Liver (tissue), 3 donors: ENCODE results near the gene NCF4.

Experiments used
- EGR1 ChIP-seq, 2 donors: IDR thresholded peaks; 2 replicates each; pipeline ENCODE4 v1.6.1; 2016 to 2018; ENCODE audit warnings: antibody characterized with exemption in 2 of 2, low read depth in 2 of 2
- FOXA2 ChIP-seq: IDR thresholded peaks from 2 replicates; pipeline ENCODE4 v1.6.1; 2016; ENCODE audit warnings: antibody characterized with exemption
- GABPA ChIP-seq, 2 donors: IDR thresholded peaks in 1 of 2; conservative IDR thresholded peaks in 1 of 2; 2 replicates each; pipeline ENCODE4 v1.6.1; 2016; ENCODE audit warnings: antibody characterized with exemption in 2 of 2, mild to moderate bottlenecking in 1 of 2, moderate library complexity in 1 of 2
- HNF4A ChIP-seq, 2 donors: conservative IDR thresholded peaks; 2 replicates each; pipeline ENCODE4 v1.6.1; 2016; ENCODE audit warnings: antibody characterized with exemption in 2 of 2, mild to moderate bottlenecking in 2 of 2
- JUND ChIP-seq, 2 donors: IDR thresholded peaks; 2 replicates each; pipeline ENCODE4 v1.6.1; 2016; ENCODE audit warnings: antibody characterized with exemption in 2 of 2
- SP1 ChIP-seq: IDR thresholded peaks from 2 replicates; pipeline ENCODE4 v1.6.1; 2018; ENCODE audit warnings: antibody characterized with exemption, mild to moderate bottlenecking
- TAF1 ChIP-seq: conservative IDR thresholded peaks from 2 replicates; pipeline ENCODE4 v1.6.1; 2016; ENCODE audit warnings: antibody characterized with exemption, mild to moderate bottlenecking
- TF ChIP-seq, protein P1 (sequence below): fragments of 150-350 bp; IDR thresholded peaks from 2 replicates; pipeline ENCODE4 v1.5.1; 2017; ENCODE audit warnings: improper control_type of control experiment, low read depth, low read length; ENCODE audit not compliant: missing input control
- TF ChIP-seq, protein P2 (sequence below): IDR thresholded peaks from 2 replicates; pipeline ENCODE4 v1.6.1; 2016; ENCODE audit warnings: antibody characterized with exemption
- TF ChIP-seq, protein P3 (sequence below): IDR thresholded peaks from 2 replicates; pipeline ENCODE4 v1.6.1; 2016; ENCODE audit warnings: antibody characterized with exemption
- TF ChIP-seq, protein P4 (sequence below): IDR thresholded peaks from 2 replicates; pipeline ENCODE4 v1.6.1; 2016; ENCODE audit warnings: antibody characterized with exemption, mild to moderate bottlenecking
- donor health status: healthy.
- donor health status: healthy.

DNA sequence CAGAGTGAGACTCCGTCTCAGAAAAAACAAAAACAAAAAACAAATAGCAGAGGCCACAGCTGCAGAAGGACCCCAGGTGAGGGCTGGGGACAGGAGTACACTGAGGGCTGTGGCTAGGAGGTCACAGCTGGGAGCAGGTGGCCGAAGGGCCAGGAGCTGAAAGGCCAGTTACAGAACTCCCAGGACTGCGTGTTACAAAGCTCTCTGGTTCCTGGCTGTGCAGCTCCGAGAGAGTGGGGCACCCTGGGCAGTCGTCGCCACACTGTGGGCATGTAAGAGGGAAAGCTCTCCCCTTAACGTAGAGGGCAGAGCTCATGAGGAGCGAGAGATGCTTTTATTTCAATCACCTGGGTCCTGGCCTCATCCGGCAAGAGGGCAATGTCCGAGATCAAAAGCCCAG lies 10.1 kb upstream of the NCF4 start:
- TF ChIP-seq, protein P1, sequence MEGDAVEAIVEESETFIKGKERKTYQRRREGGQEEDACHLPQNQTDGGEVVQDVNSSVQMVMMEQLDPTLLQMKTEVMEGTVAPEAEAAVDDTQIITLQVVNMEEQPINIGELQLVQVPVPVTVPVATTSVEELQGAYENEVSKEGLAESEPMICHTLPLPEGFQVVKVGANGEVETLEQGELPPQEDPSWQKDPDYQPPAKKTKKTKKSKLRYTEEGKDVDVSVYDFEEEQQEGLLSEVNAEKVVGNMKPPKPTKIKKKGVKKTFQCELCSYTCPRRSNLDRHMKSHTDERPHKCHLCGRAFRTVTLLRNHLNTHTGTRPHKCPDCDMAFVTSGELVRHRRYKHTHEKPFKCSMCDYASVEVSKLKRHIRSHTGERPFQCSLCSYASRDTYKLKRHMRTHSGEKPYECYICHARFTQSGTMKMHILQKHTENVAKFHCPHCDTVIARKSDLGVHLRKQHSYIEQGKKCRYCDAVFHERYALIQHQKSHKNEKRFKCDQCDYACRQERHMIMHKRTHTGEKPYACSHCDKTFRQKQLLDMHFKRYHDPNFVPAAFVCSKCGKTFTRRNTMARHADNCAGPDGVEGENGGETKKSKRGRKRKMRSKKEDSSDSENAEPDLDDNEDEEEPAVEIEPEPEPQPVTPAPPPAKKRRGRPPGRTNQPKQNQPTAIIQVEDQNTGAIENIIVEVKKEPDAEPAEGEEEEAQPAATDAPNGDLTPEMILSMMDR = no peak
- TF ChIP-seq, protein P2, sequence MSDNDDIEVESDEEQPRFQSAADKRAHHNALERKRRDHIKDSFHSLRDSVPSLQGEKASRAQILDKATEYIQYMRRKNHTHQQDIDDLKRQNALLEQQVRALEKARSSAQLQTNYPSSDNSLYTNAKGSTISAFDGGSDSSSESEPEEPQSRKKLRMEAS = no peak
- no peak for TF ChIP-seq GABPA (IDR thresholded peaks at IDR 0.05 in 1 of 2, conservative IDR thresholded peaks at IDR 0.05 in 1 of 2)
- TF ChIP-seq EGR1 (IDR thresholded peaks at IDR 0.05; ENCODE audit: low read depth in 2 of 2) = no peak
- TF ChIP-seq SP1 = no peak
- no peak for TF ChIP-seq FOXA2
- TF ChIP-seq, protein P3, sequence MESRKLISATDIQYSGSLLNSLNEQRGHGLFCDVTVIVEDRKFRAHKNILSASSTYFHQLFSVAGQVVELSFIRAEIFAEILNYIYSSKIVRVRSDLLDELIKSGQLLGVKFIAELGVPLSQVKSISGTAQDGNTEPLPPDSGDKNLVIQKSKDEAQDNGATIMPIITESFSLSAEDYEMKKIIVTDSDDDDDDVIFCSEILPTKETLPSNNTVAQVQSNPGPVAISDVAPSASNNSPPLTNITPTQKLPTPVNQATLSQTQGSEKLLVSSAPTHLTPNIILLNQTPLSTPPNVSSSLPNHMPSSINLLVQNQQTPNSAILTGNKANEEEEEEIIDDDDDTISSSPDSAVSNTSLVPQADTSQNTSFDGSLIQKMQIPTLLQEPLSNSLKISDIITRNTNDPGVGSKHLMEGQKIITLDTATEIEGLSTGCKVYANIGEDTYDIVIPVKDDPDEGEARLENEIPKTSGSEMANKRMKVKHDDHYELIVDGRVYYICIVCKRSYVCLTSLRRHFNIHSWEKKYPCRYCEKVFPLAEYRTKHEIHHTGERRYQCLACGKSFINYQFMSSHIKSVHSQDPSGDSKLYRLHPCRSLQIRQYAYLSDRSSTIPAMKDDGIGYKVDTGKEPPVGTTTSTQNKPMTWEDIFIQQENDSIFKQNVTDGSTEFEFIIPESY = no peak
- TF ChIP-seq TAF1 = no peak
- TF ChIP-seq, protein P4, sequence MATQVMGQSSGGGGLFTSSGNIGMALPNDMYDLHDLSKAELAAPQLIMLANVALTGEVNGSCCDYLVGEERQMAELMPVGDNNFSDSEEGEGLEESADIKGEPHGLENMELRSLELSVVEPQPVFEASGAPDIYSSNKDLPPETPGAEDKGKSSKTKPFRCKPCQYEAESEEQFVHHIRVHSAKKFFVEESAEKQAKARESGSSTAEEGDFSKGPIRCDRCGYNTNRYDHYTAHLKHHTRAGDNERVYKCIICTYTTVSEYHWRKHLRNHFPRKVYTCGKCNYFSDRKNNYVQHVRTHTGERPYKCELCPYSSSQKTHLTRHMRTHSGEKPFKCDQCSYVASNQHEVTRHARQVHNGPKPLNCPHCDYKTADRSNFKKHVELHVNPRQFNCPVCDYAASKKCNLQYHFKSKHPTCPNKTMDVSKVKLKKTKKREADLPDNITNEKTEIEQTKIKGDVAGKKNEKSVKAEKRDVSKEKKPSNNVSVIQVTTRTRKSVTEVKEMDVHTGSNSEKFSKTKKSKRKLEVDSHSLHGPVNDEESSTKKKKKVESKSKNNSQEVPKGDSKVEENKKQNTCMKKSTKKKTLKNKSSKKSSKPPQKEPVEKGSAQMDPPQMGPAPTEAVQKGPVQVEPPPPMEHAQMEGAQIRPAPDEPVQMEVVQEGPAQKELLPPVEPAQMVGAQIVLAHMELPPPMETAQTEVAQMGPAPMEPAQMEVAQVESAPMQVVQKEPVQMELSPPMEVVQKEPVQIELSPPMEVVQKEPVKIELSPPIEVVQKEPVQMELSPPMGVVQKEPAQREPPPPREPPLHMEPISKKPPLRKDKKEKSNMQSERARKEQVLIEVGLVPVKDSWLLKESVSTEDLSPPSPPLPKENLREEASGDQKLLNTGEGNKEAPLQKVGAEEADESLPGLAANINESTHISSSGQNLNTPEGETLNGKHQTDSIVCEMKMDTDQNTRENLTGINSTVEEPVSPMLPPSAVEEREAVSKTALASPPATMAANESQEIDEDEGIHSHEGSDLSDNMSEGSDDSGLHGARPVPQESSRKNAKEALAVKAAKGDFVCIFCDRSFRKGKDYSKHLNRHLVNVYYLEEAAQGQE = no peak
- no peak for TF ChIP-seq HNF4A (conservative IDR thresholded peaks at IDR 0.05)
- no peak for TF ChIP-seq JUND (IDR thresholded peaks at IDR 0.05)
